GM19468 (cell line): ENCODE results near the gene LRIT1.
A peak's percentile ranks its signal among the peaks of the same experiment; 100 is the strongest.

Experiments used
- ATAC-seq: cut with Tn5 transposase; IDR thresholded peaks from one replicate; pipeline ENCODE4 v1.9.1; 2021; ENCODE audit warnings: mild to moderate bottlenecking, moderate library complexity, moderate number of reproducible peaks; ENCODE audit not compliant: unreplicated experiment; ENCODE audit errors: extremely low read depth

LRIT1 gene

GRCh38 chr10:84216834-84217233 is 24.5 kb downstream of the LRIT1 start:
- ATAC-seq, result no peak

- ATAC-seq, result peak; percentile 78
Measured at GRCh38 chr10:84214612-84215235, 26.6 kb downstream of the LRIT1 start.

- ATAC-seq, result no peak
Measured at GRCh38 chr10:84214046-84214572, 27.2 kb downstream of the LRIT1 start.

GRCh38 chr10:84213076-84213475 is 28.3 kb downstream of the LRIT1 start:
- no peak for ATAC-seq

GRCh38 chr10:84212014-84212413 is 29.3 kb downstream of the LRIT1 start:
- ATAC-seq, result no peak

- no peak for ATAC-seq
Measured at GRCh38 chr10:84211566-84211965, 29.8 kb downstream of the LRIT1 start.

- ATAC-seq, result no peak
Measured at GRCh38 chr10:84208023-84208422, 33.3 kb downstream of the LRIT1 start.

GRCh38 chr10:84205853-84206525 is 35.4 kb downstream of the LRIT1 start:
- ATAC-seq, result no peak

- peak; percentile 50 for ATAC-seq
Measured at GRCh38 chr10:84205049-84205852, 36.1 kb downstream of the LRIT1 start.

- ATAC-seq, result no peak
Measured at GRCh38 chr10:84204610-84205009, 36.7 kb downstream of the LRIT1 start.

GRCh38 chr10:84204122-84204521 is 37.2 kb downstream of the LRIT1 start:
- no peak for ATAC-seq

- no peak for ATAC-seq
Measured at GRCh38 chr10:84202349-84202748, 39.0 kb downstream of the LRIT1 start.

GRCh38 chr10:84201682-84202081 is 39.7 kb downstream of the LRIT1 start:
- ATAC-seq, result no peak

- no peak for ATAC-seq
Measured at GRCh38 chr10:84201244-84201606, 40.1 kb downstream of the LRIT1 start.

GRCh38 chr10:84200537-84201243 is 40.7 kb downstream of the LRIT1 start:
- ATAC-seq, result no peak

GRCh38 chr10:84198206-84198915 is 43.0 kb downstream of the LRIT1 start:
- ATAC-seq, result no peak

GRCh38 chr10:84197643-84198042 is 43.7 kb downstream of the LRIT1 start:
- ATAC-seq, result no peak

GRCh38 chr10:84196941-84197340 is 44.4 kb downstream of the LRIT1 start:
- ATAC-seq, result no peak

- ATAC-seq, result no peak
Measured at GRCh38 chr10:84196083-84196482, 45.3 kb downstream of the LRIT1 start.
